ENCODE data around the gene ITPK1.

Gene ITPK1

DNA sequence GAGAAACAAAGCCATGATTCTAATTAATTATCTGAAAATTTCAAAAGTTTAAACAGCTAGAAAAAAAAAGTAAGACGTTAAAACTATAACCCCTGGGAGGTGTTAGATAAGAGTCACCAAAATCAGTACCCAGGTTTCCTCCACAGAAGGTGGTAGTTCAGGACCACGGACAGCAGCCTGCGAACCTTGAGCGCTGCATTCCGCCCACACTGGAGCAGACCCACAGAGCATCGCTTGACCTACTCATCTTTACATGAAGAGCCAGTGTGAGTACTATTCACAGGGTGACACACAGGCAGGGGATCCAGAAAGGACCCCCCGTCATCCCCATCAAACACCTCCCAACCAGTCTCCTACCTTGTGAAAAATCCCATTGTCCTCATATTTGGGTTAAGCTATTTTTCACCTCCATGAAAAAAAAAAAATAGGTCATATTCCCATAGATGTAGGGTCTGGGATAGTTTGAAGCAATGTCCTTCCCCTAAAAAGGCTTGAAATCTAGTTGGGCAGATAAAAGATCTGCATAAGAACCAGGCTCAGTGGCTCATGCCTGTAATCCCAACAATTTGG is 201.6 kb downstream of the ITPK1 start:
- peak; percentile 24 to 29 for DNase-seq (ENCODE audit: low read depth in 2 of 2)
- H3K4me3 ChIP-seq (replicated peaks in 1 of 2; ENCODE audit: low read depth in 2 of 2, low read length in 2 of 2) = no peak overlapping the region
- TF ChIP-seq, protein P1, sequence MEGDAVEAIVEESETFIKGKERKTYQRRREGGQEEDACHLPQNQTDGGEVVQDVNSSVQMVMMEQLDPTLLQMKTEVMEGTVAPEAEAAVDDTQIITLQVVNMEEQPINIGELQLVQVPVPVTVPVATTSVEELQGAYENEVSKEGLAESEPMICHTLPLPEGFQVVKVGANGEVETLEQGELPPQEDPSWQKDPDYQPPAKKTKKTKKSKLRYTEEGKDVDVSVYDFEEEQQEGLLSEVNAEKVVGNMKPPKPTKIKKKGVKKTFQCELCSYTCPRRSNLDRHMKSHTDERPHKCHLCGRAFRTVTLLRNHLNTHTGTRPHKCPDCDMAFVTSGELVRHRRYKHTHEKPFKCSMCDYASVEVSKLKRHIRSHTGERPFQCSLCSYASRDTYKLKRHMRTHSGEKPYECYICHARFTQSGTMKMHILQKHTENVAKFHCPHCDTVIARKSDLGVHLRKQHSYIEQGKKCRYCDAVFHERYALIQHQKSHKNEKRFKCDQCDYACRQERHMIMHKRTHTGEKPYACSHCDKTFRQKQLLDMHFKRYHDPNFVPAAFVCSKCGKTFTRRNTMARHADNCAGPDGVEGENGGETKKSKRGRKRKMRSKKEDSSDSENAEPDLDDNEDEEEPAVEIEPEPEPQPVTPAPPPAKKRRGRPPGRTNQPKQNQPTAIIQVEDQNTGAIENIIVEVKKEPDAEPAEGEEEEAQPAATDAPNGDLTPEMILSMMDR (IDR thresholded peaks at IDR 0.05; ENCODE audit: low read depth, low read length) = no peak

DNA sequence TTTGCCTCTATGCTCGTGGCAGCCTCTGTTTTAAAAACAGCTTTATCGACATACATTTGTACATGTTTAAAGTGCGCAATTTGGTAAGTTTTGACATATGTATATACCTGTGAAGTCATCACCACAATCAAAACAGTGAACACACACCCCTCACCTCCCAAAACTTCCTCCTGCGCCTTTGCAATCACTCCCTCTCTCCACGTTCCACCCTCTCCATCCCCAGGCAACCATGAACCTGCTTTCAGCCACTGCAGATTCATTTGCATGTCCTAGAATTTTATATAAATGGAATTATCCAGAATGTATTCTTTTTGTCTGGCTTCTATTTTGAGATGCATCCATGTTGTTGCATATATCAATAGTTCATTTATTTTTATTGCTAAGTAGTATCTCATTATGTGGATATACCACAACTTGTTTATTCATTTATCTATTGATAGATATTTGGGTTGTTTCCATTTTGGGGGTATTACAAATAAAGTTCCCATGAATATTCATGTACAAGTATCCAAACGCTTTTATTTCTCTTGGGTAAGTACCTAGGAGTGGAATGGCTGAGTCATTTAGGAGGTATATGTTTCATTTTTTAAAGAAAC is 208.3 kb downstream of the ITPK1 start:
- TF ChIP-seq, protein P1 (IDR thresholded peaks at IDR 0.05; ENCODE audit: low read depth, low read length) = no peak
- no peak overlapping the region for H3K4me3 ChIP-seq (replicated peaks in 1 of 2; ENCODE audit: low read depth in 2 of 2, low read length in 2 of 2)
- no peak for DNase-seq (ENCODE audit: low read depth in 2 of 2)

DNA sequence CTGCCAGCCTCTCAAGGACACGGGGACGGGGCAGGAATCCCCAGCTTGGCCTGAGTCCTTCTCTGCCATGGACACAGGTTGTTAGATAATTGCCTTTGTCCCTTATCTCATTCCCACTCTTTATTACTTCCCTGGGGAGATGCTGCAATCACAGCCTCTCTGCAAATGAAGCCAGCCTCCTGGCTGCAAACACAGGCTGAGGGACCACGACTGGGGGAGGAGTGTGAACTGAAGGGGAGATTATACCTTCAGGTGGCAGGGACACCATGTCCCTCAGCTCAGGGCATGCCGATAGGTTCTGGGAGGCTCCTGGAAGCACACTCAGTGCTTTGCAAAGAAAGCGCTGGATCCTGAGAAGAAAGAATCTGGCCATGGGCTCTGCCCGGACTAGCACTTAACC is 208.9 kb downstream of the ITPK1 start:
- H3K4me3 ChIP-seq (replicated peaks in 1 of 2; ENCODE audit: low read depth in 2 of 2, low read length in 2 of 2) = no peak overlapping the region
- no peak for DNase-seq (ENCODE audit: low read depth in 2 of 2)
- TF ChIP-seq, protein P1 (IDR thresholded peaks at IDR 0.05; ENCODE audit: low read depth, low read length) = no peak

DNA sequence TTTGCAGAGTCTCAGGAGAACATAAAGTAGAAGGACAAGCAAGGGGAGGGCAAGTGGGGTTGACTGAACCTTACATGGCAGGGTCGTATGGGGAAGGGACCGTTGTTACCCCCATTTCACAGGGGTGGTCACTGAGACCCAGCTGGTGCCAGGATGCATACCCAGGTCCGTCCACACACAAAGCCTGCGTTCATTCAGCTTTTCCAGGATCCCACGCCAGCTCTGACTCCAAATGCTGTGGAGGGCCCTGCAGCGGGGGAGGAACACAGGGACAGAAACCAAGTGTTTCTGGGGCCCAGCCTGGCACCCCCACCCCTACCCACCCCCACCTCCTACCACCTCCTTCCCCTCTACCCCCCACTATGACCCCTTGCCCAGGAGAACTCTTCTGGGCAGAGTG is 209.3 kb downstream of the ITPK1 start:
- no peak overlapping the region for H3K4me3 ChIP-seq (replicated peaks in 1 of 2; ENCODE audit: low read depth in 2 of 2, low read length in 2 of 2)
- no peak for DNase-seq (ENCODE audit: low read depth in 2 of 2)
- TF ChIP-seq, protein P1 (IDR thresholded peaks at IDR 0.05; ENCODE audit: low read depth, low read length) = no peak

DNA sequence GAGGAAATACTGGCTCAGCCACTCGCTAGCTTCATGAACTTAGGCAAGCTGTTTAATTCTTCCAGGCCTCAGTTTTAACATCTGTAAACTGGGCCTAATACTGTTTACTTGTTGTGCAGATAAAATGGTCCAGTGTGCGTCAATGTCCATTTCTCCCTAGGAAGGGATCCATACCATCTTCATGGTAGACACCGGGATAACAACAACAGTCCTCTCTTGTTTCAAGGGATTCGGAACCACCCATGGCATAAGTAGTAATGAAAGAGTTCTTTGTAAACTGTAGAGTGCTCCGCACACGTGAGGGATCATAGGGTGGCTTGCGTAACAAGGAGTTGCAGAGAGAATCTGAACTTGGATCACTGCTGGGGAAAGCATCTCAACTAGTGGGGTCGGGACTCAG is 210.1 kb downstream of the ITPK1 start:
- TF ChIP-seq, protein P1 (IDR thresholded peaks at IDR 0.05; ENCODE audit: low read depth, low read length) = no peak
- no peak for DNase-seq (ENCODE audit: low read depth in 2 of 2)
- H3K4me3 ChIP-seq (replicated peaks in 1 of 2; ENCODE audit: low read depth in 2 of 2, low read length in 2 of 2) = no peak overlapping the region

DNA sequence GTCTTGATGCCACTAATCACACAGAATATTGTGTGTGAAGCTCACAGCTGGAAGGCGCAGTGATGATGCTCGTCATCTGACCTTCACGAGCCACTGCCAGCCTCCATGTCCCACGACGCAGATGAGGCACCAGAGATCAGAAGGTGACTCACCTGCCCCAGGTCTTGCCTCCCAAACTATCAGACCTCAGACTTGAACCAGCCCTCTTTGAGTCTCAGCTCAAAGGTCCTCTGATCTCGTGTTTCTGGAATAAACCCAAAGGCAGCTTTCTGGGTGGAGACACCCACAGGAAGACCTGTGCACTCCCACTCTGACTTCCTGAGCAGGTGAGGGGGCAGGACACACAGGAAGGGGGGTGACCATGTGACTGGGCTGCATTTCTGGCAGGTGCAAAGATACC is 212.4 kb downstream of the ITPK1 start:
- DNase-seq (ENCODE audit: low read depth in 2 of 2) = no peak
- TF ChIP-seq, protein P1 (IDR thresholded peaks at IDR 0.05; ENCODE audit: low read depth, low read length) = no peak
- no peak overlapping the region for H3K4me3 ChIP-seq (replicated peaks in 1 of 2; ENCODE audit: low read depth in 2 of 2, low read length in 2 of 2)

DNA sequence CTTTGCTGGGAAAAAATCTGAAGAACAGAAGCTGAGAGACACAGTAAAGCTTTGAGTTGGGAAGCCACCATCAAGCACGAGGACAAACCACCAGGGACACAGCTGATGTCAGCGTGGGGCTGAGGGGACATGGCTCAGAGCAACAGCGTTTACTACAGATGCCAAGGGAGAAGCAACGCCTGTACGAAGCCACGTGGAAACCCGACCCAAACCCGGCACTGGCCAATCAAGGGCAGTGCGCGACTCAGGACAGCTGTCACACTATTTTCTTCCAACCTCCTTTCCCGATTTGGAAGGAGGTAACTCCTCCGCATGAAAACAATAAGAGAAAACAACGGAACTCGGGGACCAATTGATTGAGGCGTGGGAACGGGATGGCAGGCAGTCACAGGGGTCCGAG is 213.0 kb downstream of the ITPK1 start:
- TF ChIP-seq, protein P1 (IDR thresholded peaks at IDR 0.05; ENCODE audit: low read depth, low read length) = no peak
- H3K4me3 ChIP-seq (replicated peaks in 1 of 2; ENCODE audit: low read depth in 2 of 2, low read length in 2 of 2) = no peak overlapping the region
- DNase-seq (ENCODE audit: low read depth in 2 of 2) = no peak

All from cardiac fibroblast (primary cell).